ENCODE measurements around the gene LARP4. TPM values are rescaled to one million over a fixed set of nuclear protein-coding genes. Genes with fewer than 3 reads are reported as not detected.

The LARP4 gene
- total and polyA plus RNA-seq, 9 of the 15 experiments (the other 6 are each of a cell fraction or from before 2014, with no cell fraction given): 31.6 to 84.5 (median 52.4) TPM

DNA sequence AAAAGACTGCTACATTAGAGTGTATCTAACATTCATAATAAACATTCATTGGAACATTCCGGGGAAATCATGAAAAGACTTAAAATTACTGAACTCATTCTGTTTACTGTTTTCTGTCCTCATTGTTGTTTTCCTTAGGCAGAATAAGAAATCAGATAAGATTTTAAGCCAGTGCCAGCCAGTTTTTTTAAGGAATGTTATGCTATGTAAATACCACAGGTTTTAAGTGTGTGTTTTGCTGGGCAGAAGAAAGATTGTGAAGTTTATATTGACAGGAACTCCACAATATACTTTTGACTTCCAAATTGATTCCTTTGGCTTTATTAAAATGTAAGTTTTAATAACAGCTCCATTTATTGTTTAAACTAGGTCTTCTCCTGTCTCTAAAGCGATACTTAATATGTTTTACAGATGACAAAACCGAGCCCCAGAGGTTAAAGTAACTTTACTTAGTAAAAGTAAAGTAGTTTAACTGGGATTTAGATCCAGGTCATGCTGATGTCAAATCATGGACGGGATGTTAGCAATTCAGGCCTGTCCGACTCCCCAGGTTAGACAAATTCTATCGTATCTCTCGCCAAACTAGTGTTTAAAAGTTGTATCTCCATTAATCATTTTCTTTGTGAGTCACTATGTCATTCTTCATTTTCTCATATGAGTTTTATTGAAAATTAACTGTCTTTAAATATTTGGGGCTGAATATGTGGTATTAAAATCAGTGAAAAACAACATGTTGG, 1.7 kb downstream of the LARP4 start (continued):
- no peak for TF ChIP-seq ZNF644 (tag; IDR thresholded peaks at IDR 0.05; ENCODE audit: low read depth)
- TF ChIP-seq, protein P1, sequence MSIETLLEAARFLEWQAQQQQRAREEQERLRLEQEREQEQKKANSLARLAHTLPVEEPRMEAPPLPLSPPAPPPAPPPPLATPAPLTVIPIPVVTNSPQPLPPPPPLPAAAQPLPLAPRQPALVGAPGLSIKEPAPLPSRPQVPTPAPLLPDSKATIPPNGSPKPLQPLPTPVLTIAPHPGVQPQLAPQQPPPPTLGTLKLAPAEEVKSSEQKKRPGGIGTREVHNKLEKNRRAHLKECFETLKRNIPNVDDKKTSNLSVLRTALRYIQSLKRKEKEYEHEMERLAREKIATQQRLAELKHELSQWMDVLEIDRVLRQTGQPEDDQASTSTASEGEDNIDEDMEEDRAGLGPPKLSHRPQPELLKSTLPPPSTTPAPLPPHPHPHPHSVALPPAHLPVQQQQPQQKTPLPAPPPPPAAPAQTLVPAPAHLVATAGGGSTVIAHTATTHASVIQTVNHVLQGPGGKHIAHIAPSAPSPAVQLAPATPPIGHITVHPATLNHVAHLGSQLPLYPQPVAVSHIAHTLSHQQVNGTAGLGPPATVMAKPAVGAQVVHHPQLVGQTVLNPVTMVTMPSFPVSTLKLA (conservative IDR thresholded peaks at IDR 0.05): peak; percentile 21 to 31; a peak in 1 of 4 replicates
- TF ChIP-seq, protein P2, sequence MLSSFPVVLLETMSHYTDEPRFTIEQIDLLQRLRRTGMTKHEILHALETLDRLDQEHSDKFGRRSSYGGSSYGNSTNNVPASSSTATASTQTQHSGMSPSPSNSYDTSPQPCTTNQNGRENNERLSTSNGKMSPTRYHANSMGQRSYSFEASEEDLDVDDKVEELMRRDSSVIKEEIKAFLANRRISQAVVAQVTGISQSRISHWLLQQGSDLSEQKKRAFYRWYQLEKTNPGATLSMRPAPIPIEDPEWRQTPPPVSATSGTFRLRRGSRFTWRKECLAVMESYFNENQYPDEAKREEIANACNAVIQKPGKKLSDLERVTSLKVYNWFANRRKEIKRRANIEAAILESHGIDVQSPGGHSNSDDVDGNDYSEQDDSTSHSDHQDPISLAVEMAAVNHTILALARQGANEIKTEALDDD (IDR thresholded peaks at IDR 0.05): peak; percentile 54; the same call in 1 of the 2 replicates
- TF ChIP-seq FOXK2 (conservative IDR thresholded peaks at IDR 0.05 in 1 of 2, IDR thresholded peaks at IDR 0.05 in 1 of 2; ENCODE audit: low read depth in 2 of 2): peak in 1 of 2 experiments; percentile 37; a peak in 1 of 4 replicates
- TF ChIP-seq NR3C1 (CRISPR knock-in tag; IDR thresholded peaks at IDR 0.05): no peak
- TF ChIP-seq FUS (optimal IDR thresholded peaks at IDR 0.05; ENCODE audit: low read depth, low read length): no peak
- TF ChIP-seq ZNF444 (CRISPR knock-in tag; IDR thresholded peaks at IDR 0.05): no peak
- peak in 1 of 2 experiments; percentile 80; a peak in 2 of 4 replicates for TF ChIP-seq FOXA3 (CRISPR knock-in tag; conservative IDR thresholded peaks at IDR 0.05 in 1 of 2, IDR thresholded peaks at IDR 0.05 in 1 of 2)
- TF ChIP-seq RBFOX2 (IDR thresholded peaks at IDR 0.05; ENCODE audit: low read depth, low read length): 0 out of 2 replicates have a peak, but pooled peaks have one; percentile 10
- no peak for TF ChIP-seq NR2C2 (CRISPR knock-in tag; IDR thresholded peaks at IDR 0.05)
- 0 out of 2 replicates have a peak, but pooled peaks have one; percentile 14 for TF ChIP-seq NR2C2 (tag; IDR thresholded peaks at IDR 0.05)
- no peak for TF ChIP-seq SP1 (CRISPR knock-in tag; IDR thresholded peaks at IDR 0.05)
- TF ChIP-seq GATAD2A (IDR thresholded peaks at IDR 0.05): no peak
